Hematopoietic multipotent progenitor cell (in vitro differentiated cells): ENCODE results near the gene ARL13A. TPM values are rescaled to one million over a fixed set of nuclear protein-coding genes. Genes with fewer than 3 reads are reported as not detected.
"Not testable (repeated sequence)": the region's sequence is repeated elsewhere in the genome, so short reads cannot be mapped to it uniquely, and the experiment has no call there.

Experiments used
- DNase-seq, 3 donors: peaks; one replicate each; pipeline ENCODE4 v3.0.0-alpha.2; 2011 to 2015; ENCODE audit warnings: low read depth in 2 of 3, low spot score in 2 of 3
- total RNA-seq: library from RNA; depleted of rRNA; stranded (reverse); fragments of >200 nt; gene quantifications from one replicate; pipeline ENCODE4 v1.2.3, GENCODE V29; 2012

ARL13A gene
- total RNA-seq, 1 donor: not detected

DNA sequence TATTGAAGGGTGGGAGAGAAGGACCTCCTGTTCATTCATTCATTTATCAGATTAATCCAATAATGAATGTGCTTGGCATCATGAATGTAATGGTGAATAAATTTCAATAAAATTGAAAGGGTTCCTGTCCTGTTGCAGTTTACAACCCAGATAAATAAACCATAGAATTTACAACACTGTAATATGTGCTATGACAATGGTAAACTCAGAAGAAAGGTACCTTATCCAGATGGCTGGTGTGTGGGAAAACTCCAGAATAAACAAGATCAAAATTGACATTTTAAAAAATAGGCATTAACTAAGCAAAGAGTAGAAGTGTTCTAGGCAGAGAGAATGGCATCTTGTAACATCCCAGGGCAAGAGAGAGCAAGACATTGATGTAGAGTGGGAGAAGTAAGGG is 15.3 kb downstream of the ARL13A start:
- no peak for DNase-seq

DNA sequence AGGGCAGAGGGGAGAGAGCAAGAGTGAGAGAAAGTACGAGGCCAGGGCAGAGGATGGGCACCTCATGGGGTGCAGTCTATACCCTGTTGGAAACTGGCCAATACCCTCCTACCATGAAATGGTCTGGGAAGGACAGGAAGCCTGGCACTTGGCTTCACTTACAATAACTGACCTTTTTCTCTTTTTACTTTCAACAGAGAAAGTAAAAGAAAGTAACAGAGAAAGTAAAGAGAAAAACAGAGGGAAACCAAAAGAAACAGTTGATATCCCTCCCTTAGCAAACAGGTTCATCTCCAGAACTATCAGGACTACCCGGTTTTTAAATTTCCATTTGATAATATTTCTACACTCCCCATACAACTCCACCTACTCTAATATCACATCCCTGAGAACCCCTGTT is 20.6 kb downstream of the ARL13A start:
- no peak for DNase-seq

DNA sequence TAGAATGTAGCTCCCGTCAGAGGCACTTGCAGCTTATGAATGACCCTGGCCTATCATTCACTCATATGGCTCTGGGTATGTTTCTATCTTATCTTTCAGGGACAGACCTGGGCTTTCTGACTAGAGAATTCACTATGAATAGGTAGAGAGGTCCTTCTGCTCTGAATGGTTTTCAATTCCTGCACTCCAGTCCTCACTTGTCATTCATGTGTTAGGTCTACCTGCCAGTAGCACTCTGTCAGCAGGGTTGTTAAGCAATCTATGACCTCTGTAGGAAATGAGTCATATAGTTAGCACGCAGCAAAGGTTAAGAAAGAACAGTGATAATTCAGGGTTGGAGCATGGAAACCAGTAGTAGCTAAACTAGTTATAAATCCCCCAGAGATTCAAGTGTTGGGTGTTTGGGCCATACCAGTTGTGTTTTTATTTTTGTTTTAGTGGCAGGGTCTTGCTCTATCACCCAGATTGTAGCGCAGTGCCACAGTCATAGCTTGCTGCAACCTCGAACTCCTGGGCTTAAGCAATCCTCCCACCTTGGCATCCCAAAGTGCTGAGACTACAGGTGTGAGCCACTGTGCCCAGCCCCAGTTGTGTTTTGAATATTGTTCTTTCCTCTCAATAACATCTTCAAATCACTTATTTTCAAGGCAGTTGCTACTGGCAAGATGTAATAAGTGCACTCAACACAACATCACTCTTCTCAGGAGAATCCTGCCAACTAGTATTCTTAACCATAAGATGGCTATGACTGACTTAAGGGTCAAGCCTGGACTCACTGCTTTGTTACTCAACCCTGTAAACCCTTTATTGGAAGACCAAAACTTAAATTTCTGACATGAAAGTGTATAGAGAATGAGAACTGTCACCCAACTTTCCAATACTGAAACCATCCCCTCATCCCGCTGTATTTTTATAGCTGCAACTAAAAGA is 25.1 kb downstream of the ARL13A start:
- DNase-seq: peak in 1 of 3 donors; percentile 0

DNA sequence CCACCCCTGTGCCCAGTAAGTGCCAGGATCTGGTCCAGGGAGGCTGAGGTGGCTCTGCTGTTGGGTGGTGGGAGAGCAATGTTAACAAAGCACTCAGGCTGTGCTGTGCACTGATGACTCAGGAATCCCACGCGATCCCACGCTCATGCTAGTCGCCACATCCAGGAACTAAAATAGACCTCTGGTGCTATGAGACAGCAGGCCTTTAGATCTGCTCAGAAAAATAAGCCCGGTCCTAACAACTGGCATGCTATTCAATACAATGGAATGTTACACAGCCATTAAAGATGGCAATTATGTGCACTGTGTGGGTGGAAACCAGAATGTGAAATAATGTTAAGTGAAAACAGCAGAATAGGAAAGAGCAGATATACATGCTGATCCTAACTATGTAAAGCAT is 26.0 kb downstream of the ARL13A start:
- DNase-seq: no peak

DNA sequence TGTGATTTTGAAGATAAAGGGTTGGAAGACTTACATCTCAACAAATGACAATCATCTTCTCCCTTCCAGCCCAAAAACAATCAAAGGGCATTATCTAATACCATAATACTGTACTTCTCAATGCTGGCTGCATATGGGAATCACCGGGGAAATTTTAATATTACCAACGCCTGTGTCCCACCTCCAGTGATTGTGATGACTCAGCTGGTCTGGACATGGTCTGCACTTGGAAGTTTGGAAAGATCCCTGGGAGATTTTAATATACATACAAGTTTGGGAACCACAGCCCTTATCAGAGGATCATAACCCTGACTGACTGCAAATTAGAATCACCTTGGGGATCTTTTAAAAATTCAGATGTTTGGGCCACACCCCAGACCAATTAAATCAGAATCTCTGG is 29.9 kb downstream of the ARL13A start:
- DNase-seq: no peak

DNA sequence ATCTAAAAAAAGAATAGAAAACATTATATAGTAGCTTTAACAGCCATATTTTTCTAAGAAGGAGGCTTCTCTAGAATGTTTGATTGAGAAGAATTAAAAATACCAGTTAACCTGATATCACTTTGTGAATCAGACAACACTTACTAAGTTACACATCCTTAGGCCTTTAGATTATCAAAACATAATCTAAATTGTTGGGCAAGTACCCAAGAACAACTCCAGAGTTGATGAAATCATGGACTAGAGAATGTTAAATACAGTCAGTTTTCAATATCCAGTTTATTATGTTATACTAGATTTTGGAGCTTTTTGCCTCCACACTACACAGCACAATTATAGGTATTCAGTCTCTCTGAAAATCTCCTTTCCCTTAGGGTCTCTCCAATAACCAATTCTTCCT is 39.6 kb downstream of the ARL13A start:
- DNase-seq: no peak

DNA sequence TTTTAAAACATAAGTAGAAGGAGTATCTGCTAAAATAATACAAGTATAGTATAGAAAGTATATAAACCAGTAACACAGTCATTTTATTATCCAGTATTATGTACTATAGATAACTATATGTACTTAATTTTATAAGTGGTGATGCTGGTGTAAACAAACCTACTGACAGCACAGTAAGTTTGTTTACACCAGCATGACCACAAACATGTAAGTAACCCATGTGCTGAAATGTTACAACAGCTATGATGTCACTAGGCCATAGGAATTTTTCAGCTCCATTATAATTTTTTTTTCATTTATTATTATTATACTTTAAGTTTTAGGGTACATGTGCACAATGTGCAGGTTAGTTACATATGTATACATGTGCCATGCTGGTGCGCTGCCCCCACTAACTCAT is 42.5 kb downstream of the ARL13A start:
- DNase-seq: not testable (repeated sequence)

DNA sequence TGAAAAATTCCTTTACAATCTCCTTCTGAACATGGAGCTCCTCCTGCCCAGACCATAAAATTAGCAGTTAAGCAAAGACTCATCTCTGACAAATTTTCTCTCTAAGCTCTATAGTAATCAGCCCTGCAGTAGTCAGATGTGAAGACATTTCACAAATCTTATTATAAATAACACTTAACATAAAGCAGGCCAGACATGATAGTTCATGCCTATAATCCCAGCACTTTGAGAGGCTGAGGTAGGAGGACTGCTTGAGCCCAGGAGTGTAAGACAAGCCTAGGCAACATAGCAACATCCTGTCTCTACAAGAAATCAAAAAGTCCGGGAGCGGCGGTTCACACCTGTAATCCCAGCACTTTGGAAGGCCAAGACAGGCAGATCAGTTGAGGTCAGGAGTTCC is 52.5 kb downstream of the ARL13A start:
- DNase-seq: no peak

DNA sequence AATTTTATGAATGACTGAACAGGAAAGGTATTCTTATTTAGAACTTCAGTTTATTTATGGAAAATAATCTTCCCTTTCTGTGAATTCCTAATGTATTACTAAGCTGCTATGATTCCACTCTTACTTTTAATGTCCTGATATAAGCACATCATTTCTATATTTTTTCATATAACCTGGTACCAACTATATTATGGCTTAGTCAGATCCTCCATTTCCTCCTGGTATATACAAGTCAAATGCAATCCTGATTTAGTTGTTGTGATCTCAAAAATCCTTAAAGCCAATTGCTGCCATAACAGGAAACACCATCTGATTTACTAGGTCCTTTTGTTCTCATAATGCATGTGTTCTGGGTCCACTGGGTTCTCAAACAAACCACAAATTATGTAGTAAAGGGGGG is 55.6 kb downstream of the ARL13A start:
- DNase-seq: no peak

DNA sequence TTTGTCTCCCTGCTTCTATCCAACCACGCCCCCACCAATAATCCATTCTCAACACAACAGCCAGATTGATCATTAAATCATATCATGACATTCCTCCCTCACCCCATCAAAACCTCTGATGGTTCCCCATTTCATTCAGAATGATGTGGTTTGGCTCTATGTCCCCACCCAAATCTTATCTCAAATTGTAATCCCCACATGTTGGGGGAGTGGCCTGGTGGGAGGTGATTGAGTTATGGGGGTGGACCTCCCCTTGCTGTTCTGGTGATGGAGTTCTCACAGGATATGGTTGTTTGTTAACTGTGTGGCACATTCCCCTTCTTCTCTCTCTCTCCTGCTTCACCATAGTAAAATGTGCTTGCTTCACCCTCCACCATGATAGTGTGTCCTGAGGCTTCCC is 59.1 kb downstream of the ARL13A start:
- DNase-seq: peak in 1 of 3 donors; percentile 21

DNA sequence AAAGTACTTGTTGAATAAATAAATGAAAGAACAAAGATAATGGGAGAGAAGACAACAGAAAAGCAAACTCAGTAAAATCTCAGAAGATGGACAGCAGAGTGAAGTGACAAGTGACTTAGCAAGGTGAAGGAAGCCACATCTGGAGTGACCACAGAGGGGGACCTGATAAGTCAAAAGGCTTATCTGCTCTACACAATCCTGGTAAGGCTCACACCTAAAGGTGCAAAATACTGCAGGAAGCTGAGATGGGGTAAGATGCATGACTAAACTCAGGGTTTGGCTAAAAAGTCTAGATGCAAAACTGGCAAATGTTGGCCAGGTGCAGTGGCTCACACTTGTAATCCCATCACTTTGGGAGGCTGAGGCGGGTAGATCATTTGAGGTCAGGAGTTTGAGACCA is 60.2 kb downstream of the ARL13A start:
- DNase-seq: no peak

DNA sequence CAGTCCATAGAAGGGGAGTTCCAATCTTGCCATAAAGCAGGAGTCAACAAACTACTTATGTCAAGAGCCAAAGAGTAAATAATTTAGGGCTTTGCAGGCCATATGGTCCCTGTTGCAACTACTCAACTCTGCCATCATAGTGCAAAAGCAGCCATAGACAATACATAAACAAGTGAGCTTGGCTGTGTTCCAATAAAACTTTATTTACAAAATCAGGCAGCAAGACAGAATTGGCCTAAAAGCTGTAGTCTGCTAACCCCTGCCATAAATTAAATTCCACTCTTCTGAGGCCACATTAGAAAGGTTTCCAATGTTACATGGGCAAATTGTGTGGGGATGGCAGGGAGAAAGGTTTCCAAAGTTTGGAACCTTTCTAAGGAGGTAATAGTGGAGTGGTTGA is 67.7 kb downstream of the ARL13A start:
- no peak for DNase-seq

DNA sequence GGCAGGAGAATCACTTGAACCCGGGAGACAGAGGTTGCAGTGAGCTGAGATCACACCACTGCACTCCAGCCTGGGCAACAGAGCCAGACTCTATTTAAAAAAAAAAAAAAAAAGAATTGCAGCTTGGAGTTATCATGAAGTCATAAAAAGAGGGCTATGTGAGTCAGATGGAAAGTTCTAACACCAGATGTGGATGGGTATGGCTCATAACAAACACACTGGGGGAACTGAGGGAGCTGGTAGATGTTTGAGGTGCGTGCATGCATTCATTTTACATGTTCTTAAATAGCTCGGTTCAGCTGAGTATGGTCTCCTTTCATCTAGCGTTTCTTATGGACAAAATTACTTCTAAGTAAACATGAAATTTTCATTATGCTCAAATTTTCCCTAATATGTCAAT is 70.7 kb downstream of the ARL13A start:
- DNase-seq: no peak

Other genes starting within 250 kb of the ARL13A start
- gene SYTL4, start 237.6 kb upstream of the ARL13A start, total RNA-seq: 11.3 TPM
- gene CSTF2, start 149.3 kb upstream of the ARL13A start, total RNA-seq: 14.5 TPM
- gene NOX1, start 95.3 kb upstream of the ARL13A start, total RNA-seq: not detected
- under 0.01 TPM for gene XKRX, start 40.8 kb upstream of the ARL13A start, total RNA-seq
- gene TRMT2B, start 82.4 kb downstream of the ARL13A start, total RNA-seq: 17.0 TPM
- gene TMEM35A, start 109.2 kb downstream of the ARL13A start, total RNA-seq: not detected
- gene CENPI, start 128.5 kb downstream of the ARL13A start, total RNA-seq: 1.9 TPM